Activated CD8-positive, alpha-beta memory T cell treated with anti-CD3 and anti-CD28 coated beads, Interleukin-2, amount 50 U/mL, for 48 hours (primary cell): ENCODE results near the gene FHDC1.

ENCODE experiments used
- DNase-seq: peaks from one replicate; pipeline ENCODE4 v3.0.0-alpha.2; 2020

FHDC1 gene

GRCh38 chr4:152983774-152984411, 47.8 kb downstream of the FHDC1 start:
- no peak for DNase-seq

DNA sequence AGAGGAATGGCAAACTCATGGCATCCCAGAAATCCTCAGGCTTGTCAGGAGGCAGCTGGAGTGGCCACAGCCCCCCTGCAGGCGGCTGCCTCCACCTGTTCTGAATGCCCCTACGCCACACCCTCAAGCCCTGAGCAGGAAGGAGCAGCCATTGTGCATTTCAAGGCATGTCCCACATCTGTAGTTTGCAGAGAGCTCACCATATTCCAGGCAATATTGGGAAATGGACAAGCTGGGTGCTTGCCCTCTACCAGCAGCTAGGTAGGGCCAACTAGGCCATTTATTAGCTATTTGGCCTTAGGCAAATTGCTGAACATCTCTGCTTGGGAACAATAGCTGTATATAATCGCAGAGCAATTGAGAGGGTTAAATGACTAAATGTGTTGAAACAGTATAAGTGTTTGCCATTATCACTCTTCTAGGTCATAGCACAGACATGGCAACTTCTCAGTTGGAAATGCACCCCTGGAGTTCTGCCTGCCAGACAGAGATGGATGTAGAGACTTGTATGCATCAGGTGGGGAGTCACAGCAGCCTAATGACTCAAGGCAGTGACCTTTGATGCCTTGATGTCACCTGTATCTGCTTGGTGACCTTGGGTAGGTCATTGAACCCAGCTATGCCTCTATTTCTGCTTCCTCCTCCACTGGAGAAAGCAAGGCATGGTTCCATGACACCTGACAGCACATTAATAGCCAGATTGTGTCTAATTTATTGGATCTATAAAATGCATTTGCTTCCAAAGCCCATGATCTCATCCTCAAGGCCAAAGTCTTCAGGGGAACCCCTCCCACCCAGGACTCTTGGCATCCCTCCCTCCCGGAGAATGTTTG, 52.8 kb downstream of the FHDC1 start:
- DNase-seq, result no peak

GRCh38 chr4:152989554-152989970, 53.4 kb downstream of the FHDC1 start:
- no peak for DNase-seq

- DNase-seq, result no peak
Observed at GRCh38 chr4:152990471-152991131, 54.5 kb downstream of the FHDC1 start.

- DNase-seq, result no peak
Observed at GRCh38 chr4:152991398-152991797, 55.3 kb downstream of the FHDC1 start.

DNA sequence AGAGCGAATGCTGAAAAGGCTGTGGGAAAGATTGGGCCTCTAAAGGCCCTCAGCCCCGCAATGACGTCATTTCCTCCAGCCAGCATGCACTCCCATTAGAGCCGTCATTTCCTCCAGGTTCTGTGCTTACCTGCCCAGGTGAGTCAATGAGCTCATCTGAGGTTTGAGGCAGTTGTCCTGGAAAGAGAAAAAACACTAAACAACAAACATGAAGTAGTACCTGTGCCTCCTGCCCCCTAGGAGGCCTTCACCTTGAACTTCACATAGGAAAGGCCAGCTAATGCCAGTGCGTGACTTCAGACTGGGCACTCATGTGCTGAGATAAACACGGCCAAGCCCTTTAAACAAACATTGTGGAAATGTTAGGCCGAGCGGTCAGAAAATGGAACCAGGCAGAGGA, 55.9 kb downstream of the FHDC1 start:
- no peak for DNase-seq

GRCh38 chr4:152992466-152992865, 56.3 kb downstream of the FHDC1 start:
- DNase-seq, result no peak

- DNase-seq, result no peak
Observed at GRCh38 chr4:152994038-152994437, 57.9 kb downstream of the FHDC1 start.

- DNase-seq, result no peak
Observed at GRCh38 chr4:152996111-152996571, 60.0 kb downstream of the FHDC1 start.

GRCh38 chr4:152996672-152997071, 60.5 kb downstream of the FHDC1 start:
- DNase-seq, result no peak

- no peak for DNase-seq
Observed at GRCh38 chr4:152997288-152997687, 61.2 kb downstream of the FHDC1 start.

DNA sequence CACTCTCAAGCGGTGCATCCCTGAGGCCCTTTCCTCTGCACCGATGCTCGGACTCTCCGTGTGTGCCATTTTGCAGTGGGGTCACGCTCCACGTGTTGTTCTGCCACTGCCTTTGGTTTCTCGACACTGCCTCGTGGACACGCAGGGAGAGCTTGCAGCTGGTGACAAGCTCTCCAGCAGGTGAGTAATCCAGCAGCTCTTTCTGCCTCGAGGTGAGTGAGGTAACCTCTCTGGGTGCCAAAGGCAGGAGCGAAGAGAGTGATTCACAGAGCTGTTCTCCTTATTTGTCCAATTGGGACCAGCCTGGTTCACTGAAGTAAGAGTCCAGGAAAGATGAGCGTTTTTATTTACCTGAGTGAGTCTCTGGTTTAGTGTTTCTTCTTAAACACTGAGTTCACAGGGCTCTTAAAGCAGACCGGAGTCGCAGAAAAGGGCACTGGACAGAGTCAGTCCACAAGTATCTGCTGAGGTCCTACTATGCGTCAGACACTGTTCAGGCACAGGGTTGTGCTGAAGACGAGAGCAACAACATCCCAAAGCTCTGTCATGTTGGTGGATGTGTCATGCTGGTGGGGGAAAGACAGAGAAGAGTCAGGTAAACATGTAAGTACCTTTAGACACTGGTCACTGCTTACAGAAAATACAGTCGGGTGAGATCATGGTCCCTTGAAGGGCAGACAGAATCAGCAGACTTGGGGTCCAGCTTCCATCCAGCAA, 61.8 kb downstream of the FHDC1 start:
- no peak for DNase-seq

- no peak for DNase-seq
Observed at GRCh38 chr4:152998861-152999260, 62.7 kb downstream of the FHDC1 start.

- DNase-seq, result no peak
Observed at GRCh38 chr4:152999346-153000075, 63.4 kb downstream of the FHDC1 start.

DNA sequence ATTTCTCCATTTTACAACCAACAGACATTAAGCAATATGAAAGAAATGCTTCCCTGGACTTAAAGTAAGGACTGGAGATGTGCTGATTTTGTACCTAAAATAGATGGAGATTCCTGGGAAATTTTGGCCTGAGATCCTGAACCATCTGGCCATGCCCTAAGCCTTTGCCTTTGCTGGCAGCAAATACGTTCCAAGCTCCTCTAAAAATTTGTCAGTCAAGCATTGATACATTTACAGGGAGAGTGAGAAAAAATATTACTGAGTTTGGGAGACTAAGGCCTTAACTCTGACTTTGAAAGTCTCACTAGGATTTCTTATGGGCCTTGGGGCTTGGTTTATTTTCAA, 63.9 kb downstream of the FHDC1 start:
- DNase-seq, result no peak

GRCh38 chr4:153001626-153002025, 65.5 kb downstream of the FHDC1 start:
- no peak for DNase-seq

- DNase-seq, result no peak
Observed at GRCh38 chr4:153002110-153002509, 66.0 kb downstream of the FHDC1 start.

GRCh38 chr4:153004081-153004850, 68.1 kb downstream of the FHDC1 start:
- no peak for DNase-seq

DNA sequence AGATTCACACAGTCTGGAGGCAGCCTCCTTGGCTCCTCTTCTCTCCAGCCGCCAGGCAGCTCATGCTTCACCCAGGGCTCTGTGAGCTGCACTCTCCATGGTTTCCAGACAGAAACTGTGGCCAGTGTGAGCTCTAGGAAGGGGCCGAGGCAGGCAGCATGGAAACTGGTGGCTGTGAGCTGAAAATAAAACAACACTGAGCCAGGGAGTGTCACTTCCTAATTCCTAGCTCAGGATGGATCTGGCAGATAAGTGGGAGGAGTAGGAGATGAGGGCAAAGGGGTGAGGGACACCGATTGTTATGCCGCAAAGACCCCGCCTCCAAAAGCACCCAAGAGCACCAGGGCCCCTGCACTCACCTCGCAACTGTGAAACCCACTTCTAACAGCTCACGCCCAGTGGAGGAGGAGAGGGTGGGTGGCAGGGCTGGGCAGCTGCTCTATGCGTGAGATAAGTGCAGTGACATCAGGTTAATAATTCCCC, 69.8 kb downstream of the FHDC1 start:
- DNase-seq, result no peak

- no peak for DNase-seq
Observed at GRCh38 chr4:153008578-153009199, 72.6 kb downstream of the FHDC1 start.

- no peak for DNase-seq
Observed at GRCh38 chr4:153010146-153010545, 74.0 kb downstream of the FHDC1 start.
